ENCODE measurements around the gene SRGAP2. TPM values are rescaled to one million over a fixed set of nuclear protein-coding genes. Genes with fewer than 3 reads are reported as not detected.
"Not testable (repeated sequence)": the region's sequence is repeated elsewhere in the genome, so short reads cannot be mapped to it uniquely, and the experiment has no call there.

SRGAP2 gene
- total RNA-seq, 1 donor from 2014 or later = 102 TPM

- H3K27ac Mint-ChIP-seq; intact Hi-C loops (cut with micrococcal nuclease); H3K9me3 Mint-ChIP-seq: not testable (repeated sequence)
Observed at GRCh38 chr1:206221585-206221984, 18.2 kb downstream of the SRGAP2 start.

DNA sequence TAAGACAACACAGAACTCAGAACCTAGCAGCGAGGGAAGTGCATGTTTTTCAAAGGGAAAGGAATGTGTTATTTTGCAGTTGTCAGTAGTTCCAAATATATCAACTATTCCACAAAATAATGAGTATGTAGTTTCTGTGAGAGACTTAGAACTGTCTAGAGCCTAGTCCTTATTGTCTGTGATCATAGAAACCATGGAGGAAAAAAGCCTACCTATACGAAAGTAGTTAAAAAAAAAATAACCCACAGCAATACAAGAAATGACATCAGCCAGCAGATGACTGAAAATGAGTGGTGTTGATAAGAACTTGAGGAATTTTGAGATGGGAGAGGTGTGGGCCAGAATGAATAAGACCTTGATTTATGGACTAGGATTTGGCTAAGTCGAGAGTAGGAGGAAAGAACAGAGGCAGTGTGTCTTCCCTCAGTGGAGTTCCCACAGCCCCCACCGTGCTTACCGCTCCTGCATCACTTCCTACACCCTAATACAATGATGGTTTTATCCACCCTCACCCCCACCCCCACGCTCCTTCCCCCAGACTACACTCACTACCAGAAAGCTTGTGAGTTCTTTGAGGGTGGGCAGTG, 20.9 kb downstream of the SRGAP2 start:
- intact Hi-C loops (cut with micrococcal nuclease); H3K9me3 Mint-ChIP-seq; H3K4me1 Mint-ChIP-seq; H3K27me3 Mint-ChIP-seq; H3K36me3 Mint-ChIP-seq (ENCODE audit: low read depth); DNase-seq: not testable (repeated sequence)
- Mint-ChIP-seq H3K4me3 (peak overlapping the region; percentile 58), H3K27ac (peak overlapping the region; percentile 80)

More at GRCh38 chr1:206221585-206221984, 18.2 kb downstream of the SRGAP2 start:
- not testable (repeated sequence) for DNase-seq; H3K4me1 Mint-ChIP-seq; H3K36me3 Mint-ChIP-seq (ENCODE audit: low read depth); H3K4me3 Mint-ChIP-seq; H3K27me3 Mint-ChIP-seq

DNA sequence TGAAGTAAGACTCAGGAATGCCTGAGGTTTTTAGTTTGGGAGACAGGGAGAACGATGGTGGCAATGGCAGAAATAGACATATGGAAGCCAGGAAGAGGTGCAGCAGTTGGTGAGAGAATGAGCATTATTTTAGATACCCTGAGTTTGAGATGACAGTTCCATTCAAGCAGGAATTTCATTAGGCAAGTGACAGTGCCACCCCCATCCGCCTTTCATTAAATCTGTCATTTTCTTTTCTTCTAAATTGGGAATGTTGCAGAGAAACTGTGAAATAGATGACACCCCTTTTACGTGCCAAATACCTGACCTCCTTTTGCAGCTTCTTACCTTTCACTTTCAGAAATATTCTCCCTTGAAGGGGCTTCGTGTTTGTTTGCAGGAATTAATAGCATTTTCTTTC, 22.0 kb downstream of the SRGAP2 start:
- H3K9me3 Mint-ChIP-seq; H3K27me3 Mint-ChIP-seq; H3K27ac Mint-ChIP-seq; DNase-seq; H3K4me3 Mint-ChIP-seq; H3K36me3 Mint-ChIP-seq (ENCODE audit: low read depth); H3K4me1 Mint-ChIP-seq; intact Hi-C loops (cut with micrococcal nuclease): not testable (repeated sequence)

GRCh38 chr1:206226886-206227285, 23.5 kb downstream of the SRGAP2 start:
- DNase-seq; H3K9me3 Mint-ChIP-seq; H3K4me1 Mint-ChIP-seq; H3K27ac Mint-ChIP-seq; H3K27me3 Mint-ChIP-seq; H3K36me3 Mint-ChIP-seq (ENCODE audit: low read depth); H3K4me3 Mint-ChIP-seq; intact Hi-C loops (cut with micrococcal nuclease): not testable (repeated sequence)

DNA sequence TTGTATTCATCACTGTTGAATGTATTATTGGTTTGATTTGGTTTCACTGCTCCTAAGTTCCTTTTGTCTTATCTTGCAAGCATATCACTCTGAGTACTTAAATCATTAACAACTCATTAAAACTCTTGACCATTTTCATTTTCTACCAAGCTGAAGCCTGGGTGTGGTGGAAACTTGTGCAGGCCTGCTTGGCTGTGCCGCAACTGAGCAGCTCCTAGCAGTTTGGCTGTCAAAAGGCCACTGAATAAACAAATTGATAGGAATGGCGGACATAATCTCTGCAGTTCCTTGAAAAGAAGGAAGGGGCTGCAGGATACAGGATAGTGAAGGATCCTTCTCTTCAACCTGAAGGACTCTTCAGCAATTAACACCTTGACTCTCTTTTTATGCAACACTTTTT, 25.9 kb downstream of the SRGAP2 start:
- H3K9me3 Mint-ChIP-seq; H3K27ac Mint-ChIP-seq; H3K4me3 Mint-ChIP-seq; DNase-seq; H3K27me3 Mint-ChIP-seq; intact Hi-C loops (cut with micrococcal nuclease); H3K4me1 Mint-ChIP-seq; H3K36me3 Mint-ChIP-seq (ENCODE audit: low read depth): not testable (repeated sequence)

DNA sequence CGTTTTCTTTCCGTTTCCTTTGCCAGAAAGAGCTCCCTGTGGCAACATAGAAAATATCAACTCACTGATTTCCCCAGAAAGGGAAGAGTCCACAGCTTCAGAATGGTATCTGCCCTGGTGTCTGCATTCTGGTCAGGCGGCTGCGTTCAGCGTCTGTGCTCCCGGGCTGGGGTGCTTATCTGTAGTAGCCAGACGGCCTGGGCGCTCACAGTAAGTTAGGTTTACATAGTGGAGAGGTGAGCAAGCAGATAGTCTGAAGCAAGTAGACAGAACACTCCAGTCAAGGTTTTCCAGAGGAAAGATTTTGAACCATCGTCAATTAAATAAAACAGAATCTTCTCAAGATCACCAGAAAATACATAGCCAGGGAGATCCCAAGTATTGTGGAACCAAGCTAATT, 28.6 kb downstream of the SRGAP2 start:
- intact Hi-C loops (cut with micrococcal nuclease); DNase-seq; H3K27me3 Mint-ChIP-seq; H3K27ac Mint-ChIP-seq; H3K9me3 Mint-ChIP-seq; H3K4me3 Mint-ChIP-seq; H3K4me1 Mint-ChIP-seq; H3K36me3 Mint-ChIP-seq (ENCODE audit: low read depth): not testable (repeated sequence)

DNA sequence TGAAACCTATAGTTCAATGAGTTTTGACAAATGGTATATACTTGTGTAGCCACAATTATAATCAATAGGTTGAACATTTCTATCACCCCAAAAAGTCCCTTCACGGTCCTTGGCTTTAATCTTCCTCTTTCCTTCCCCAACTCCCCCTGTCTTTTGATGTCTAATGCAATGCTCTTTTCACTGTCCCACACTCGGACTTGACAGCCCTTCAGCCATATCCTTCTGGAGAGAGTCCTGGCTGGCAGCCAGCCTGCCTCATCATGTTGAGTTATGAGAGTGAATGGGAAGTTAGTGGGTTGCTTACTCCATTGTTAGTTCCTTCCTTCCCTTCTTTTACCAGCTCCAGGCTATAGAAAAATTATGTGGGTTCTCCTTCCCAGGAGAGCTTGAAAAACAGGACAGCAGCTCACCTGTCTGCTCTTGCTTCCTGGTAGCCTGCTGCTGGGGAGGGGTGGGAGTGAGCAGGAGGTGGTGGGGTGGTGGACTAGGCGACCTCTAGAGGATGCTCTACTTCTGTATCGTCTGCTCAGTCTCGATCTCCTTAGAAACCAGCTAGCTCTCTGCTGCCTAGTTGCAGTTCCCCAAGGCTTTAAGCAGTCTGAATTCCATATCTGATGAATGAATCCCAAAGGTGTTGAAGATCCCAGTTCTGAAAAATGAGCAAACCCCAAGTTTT, 29.8 kb downstream of the SRGAP2 start:
- H3K9me3 Mint-ChIP-seq; H3K36me3 Mint-ChIP-seq (ENCODE audit: low read depth); intact Hi-C loops (cut with micrococcal nuclease); DNase-seq; H3K27ac Mint-ChIP-seq; H3K4me1 Mint-ChIP-seq; H3K27me3 Mint-ChIP-seq; H3K4me3 Mint-ChIP-seq: not testable (repeated sequence)

- H3K4me3 Mint-ChIP-seq; H3K9me3 Mint-ChIP-seq; intact Hi-C loops (cut with micrococcal nuclease); H3K27ac Mint-ChIP-seq; H3K4me1 Mint-ChIP-seq; DNase-seq; H3K36me3 Mint-ChIP-seq (ENCODE audit: low read depth); H3K27me3 Mint-ChIP-seq: not testable (repeated sequence)
Observed at GRCh38 chr1:206234189-206234916, 31.0 kb downstream of the SRGAP2 start.

GRCh38 chr1:206235190-206235589, 31.8 kb downstream of the SRGAP2 start:
- H3K4me3 Mint-ChIP-seq; H3K9me3 Mint-ChIP-seq; DNase-seq; H3K27ac Mint-ChIP-seq; H3K27me3 Mint-ChIP-seq; H3K4me1 Mint-ChIP-seq; H3K36me3 Mint-ChIP-seq (ENCODE audit: low read depth); intact Hi-C loops (cut with micrococcal nuclease): not testable (repeated sequence)

- intact Hi-C loops (cut with micrococcal nuclease); H3K9me3 Mint-ChIP-seq; H3K36me3 Mint-ChIP-seq (ENCODE audit: low read depth); H3K27ac Mint-ChIP-seq; H3K4me3 Mint-ChIP-seq; H3K27me3 Mint-ChIP-seq: not testable (repeated sequence)
- peaks cover 12% of the 10 kb centered on the region for H3K4me1 Mint-ChIP-seq
- peak; percentile 59 for DNase-seq
Observed at GRCh38 chr1:206240288-206240687, 36.9 kb downstream of the SRGAP2 start.

DNA sequence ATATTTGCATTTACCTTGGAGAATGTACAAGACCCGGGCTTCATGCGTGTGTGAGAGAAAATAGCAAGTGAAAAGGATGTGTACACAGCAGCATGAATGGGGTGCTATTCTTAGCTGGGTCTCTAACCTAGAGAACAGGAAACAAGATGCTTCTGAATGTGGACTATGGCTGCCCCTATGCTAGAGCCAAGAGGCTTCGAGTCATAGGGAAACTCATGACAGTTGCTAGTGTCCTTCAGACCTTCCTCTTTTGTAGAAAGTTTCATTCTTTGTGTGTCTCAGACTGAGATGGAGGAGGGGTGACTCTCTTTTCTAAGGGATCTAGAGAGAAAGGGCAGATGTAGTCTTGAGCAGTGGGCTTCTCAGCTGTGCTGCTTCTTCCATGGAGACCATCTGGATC, 40.0 kb downstream of the SRGAP2 start:
- peak overlapping the region; percentile 53 for H3K27ac Mint-ChIP-seq
- intact Hi-C loops (cut with micrococcal nuclease) = not testable (repeated sequence)

DNA sequence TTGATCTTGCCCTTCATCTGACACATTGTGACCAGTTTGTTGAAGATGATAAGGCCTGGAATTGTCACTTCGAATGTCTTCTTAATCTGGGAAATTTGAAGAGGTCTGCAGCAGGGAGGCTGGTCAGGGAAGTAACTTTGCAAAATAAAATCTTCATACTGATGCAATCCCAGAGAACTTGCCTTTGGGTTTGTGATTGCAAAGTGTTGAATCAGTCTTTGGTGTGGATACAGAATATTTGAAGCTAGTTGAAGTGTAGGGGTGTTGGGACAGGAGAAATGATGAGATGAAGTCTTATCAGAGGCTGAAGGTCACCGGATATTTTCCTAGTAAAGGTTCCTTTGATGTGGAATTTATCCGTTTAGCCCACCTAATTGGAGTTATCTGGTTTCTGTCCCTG, 42.1 kb downstream of the SRGAP2 start:
- H3K9me3 Mint-ChIP-seq; intact Hi-C loops (cut with micrococcal nuclease); DNase-seq; H3K36me3 Mint-ChIP-seq (ENCODE audit: low read depth); H3K4me1 Mint-ChIP-seq; H3K27me3 Mint-ChIP-seq; H3K27ac Mint-ChIP-seq; H3K4me3 Mint-ChIP-seq: not testable (repeated sequence)

More for the DNA sequence above, 40.0 kb downstream of the SRGAP2 start:
- H3K9me3 Mint-ChIP-seq; H3K27me3 Mint-ChIP-seq; H3K4me1 Mint-ChIP-seq; H3K4me3 Mint-ChIP-seq; H3K36me3 Mint-ChIP-seq (ENCODE audit: low read depth): not testable (repeated sequence)
- peak; percentile 72 for DNase-seq

GRCh38 chr1:206246129-206246886, 43.0 kb downstream of the SRGAP2 start:
- H3K27me3 Mint-ChIP-seq; H3K4me3 Mint-ChIP-seq; H3K36me3 Mint-ChIP-seq (ENCODE audit: low read depth); intact Hi-C loops (cut with micrococcal nuclease); H3K4me1 Mint-ChIP-seq; H3K9me3 Mint-ChIP-seq; DNase-seq; H3K27ac Mint-ChIP-seq: not testable (repeated sequence)

Data from activated CD4-positive, alpha-beta T cell treated with anti-CD3 and anti-CD28 coated beads, Interleukin-2, amount 10 ng/mL, durations not matched to agents 24 days and 14 days (primary cell).